8988T (cell line): ENCODE results near the gene FBXO38.

Experiments
- DNase-seq: peaks from one replicate; pipeline ENCODE4 v3.0.0; 2011

The FBXO38 gene

GRCh38 chr5:148477429-148477828 is 93.7 kb downstream of the FBXO38 start:
- DNase-seq: no peak

- DNase-seq: no peak
These were observed 98.4 kb downstream of the FBXO38 start for GRCh38 chr5:148482196-148482595.

GRCh38 chr5:148482697-148483462 is 99.1 kb downstream of the FBXO38 start:
- peak; percentile 24 for DNase-seq

- no peak for DNase-seq
These were observed 100.0 kb downstream of the FBXO38 start for GRCh38 chr5:148483750-148484149.

- no peak for DNase-seq
These were observed 100.9 kb downstream of the FBXO38 start for GRCh38 chr5:148484651-148485050.

GRCh38 chr5:148486456-148486855 is 102.7 kb downstream of the FBXO38 start:
- DNase-seq: no peak

GRCh38 chr5:148488757-148489156 is 105.0 kb downstream of the FBXO38 start:
- no peak for DNase-seq

- DNase-seq: no peak
These were observed 107.4 kb downstream of the FBXO38 start for GRCh38 chr5:148491015-148491792.

GRCh38 chr5:148491793-148492184 is 108.0 kb downstream of the FBXO38 start:
- no peak for DNase-seq

GRCh38 chr5:148492351-148492750 is 108.6 kb downstream of the FBXO38 start:
- DNase-seq: no peak
